HCT116 (cell line): ENCODE results near the gene MROH7. TPM values are rescaled to one million over a fixed set of nuclear protein-coding genes. Genes with fewer than 3 reads are reported as not detected.

Experiments
- ATAC-seq: fragments of 200-7000 bp; cut with Tn5 transposase; 2 replicates; pipeline ENCODE4 v1.9.1; 2020; ENCODE audit warnings: mild to moderate bottlenecking, moderate library complexity
- BruUV-seq: library from RNA; stranded (reverse); fragments of 400-500 nt; replicated peaks from 2 replicates; lab custom pipeline; 2021; lab: Mats Ljungman, UMichigan
- CTCF ChIA-PET: fragments of 300-600 bp; sonication (Branson Sonifier 250); formaldehyde crosslinking; loops from one replicate; lab custom pipeline; 2021; ENCODE audit warnings: antibody characterized with exemption; lab: Charles Lee
- POLR2A ChIA-PET: fragments of 300-600, 350-600 bp; sonication (Branson Sonifier 250); formaldehyde crosslinking; loops from one replicate; lab custom pipeline; 2021; ENCODE audit warnings: antibody characterized with exemption; lab: Charles Lee
- RAD21 ChIA-PET, 2 experiments: fragments of 300-600 bp; sonication (Branson Sonifier 250); formaldehyde crosslinking; loops; one replicate each; lab custom pipeline; 2023; ENCODE audit warnings: low total read pairs in 2 of 2; ENCODE audit not compliant: uncharacterized antibody in 2 of 2, unreplicated experiment in 2 of 2, low non-redundant PET in 1 of 2; lab: Charles Lee
- DNase-seq: peaks from one replicate; pipeline ENCODE4 v3.0.0-alpha.2; 2010; ENCODE audit warnings: low read depth, low spot score
- H2AFZ ChIP-seq: fragments of 200-600 bp; shearing (Covaris generic), sonication (generic); 2 replicates; pipeline ENCODE4 v1.6.1; 2017; ENCODE audit warnings: low read depth, mixed run types, mixed read lengths, antibody characterized with exemption, low read length; ENCODE audit not compliant: poor library complexity, severe bottlenecking
- H3K27ac ChIP-seq: 2 replicates; pipeline ENCODE4 v1.5.1; 2012; ENCODE audit warnings: low read depth, low read length
- H3K27me3 ChIP-seq: fragments of 200-600 bp; sonication (generic); 2 replicates; pipeline ENCODE4 v1.6.1; 2016; ENCODE audit warnings: mixed run types, low read length, mixed read lengths; ENCODE audit not compliant: insufficient read depth
- H3K36me3 ChIP-seq, 2 experiments: fragments of 200-500 bp in 1 of 2; fragments of 200-600 bp in 1 of 2; sonication (Bioruptor generic) in 1 of 2; sonication (generic) in 1 of 2; 2 replicates each; pipeline versions ENCODE4 v1.5.1 to v1.6.1; 2014 to 2016; ENCODE audit warnings: low read length in 2 of 2, inconsistent platforms in 1 of 2, mixed read lengths in 1 of 2, mixed run types in 1 of 2; ENCODE audit not compliant: insufficient read depth in 2 of 2, control insufficient read depth in 1 of 2
- H3K4me1 ChIP-seq, 2 experiments: fragments of 200-600 bp in 1 of 2; sonication (generic) in 1 of 2; 2 replicates each; pipeline versions ENCODE4 v1.5.1 to v1.6.1; 2012 to 2017; ENCODE audit warnings: low read length in 2 of 2, inconsistent platforms in 1 of 2, mild to moderate bottlenecking in 1 of 2, mixed read lengths in 1 of 2, mixed run types in 1 of 2, moderate library complexity in 1 of 2; ENCODE audit not compliant: insufficient read depth in 2 of 2, control insufficient read depth in 1 of 2
- H3K4me2 ChIP-seq: fragments of 200-600 bp; sonication (generic); 2 replicates; pipeline ENCODE4 v1.6.1; 2017; ENCODE audit warnings: mixed run types, low read length, mixed read lengths
- H3K4me3 ChIP-seq, 2 experiments: fragments of 200-600 bp in 1 of 2; sonication (generic) in 1 of 2; replicated peaks in 1 of 2; 2 replicates each; pipeline ENCODE4 v1.5.1; 2011 to 2016; ENCODE audit warnings: low read length in 2 of 2, control low read depth in 1 of 2, low read depth in 1 of 2, mild to moderate bottlenecking in 1 of 2, mixed read lengths in 1 of 2, mixed run types in 1 of 2
- H3K79me2 ChIP-seq: fragments of 200-600 bp; sonication (generic); 2 replicates; pipeline ENCODE4 v1.6.1; 2017; ENCODE audit warnings: mild to moderate bottlenecking, mixed run types, low read length, moderate library complexity, mixed read lengths; ENCODE audit not compliant: insufficient read depth
- H3K9ac ChIP-seq: fragments of 200-600 bp; sonication (generic); 2 replicates; pipeline ENCODE4 v1.6.1; 2016; ENCODE audit warnings: low read length, mixed read lengths
- H3K9me2 ChIP-seq: fragments of 200-600 bp; sonication (generic), shearing (Covaris generic); 2 replicates; pipeline ENCODE4 v1.6.1; 2017; ENCODE audit warnings: mixed run types, mild to moderate bottlenecking, moderate library complexity; ENCODE audit not compliant: insufficient read depth
- H3K9me3 ChIP-seq, 2 experiments: fragments of 200-500 bp in 1 of 2; fragments of 200-600 bp in 1 of 2; sonication (Bioruptor generic) in 1 of 2; sonication (generic) in 1 of 2; 2 replicates each; pipeline ENCODE4 v1.6.1; 2014 to 2017; ENCODE audit warnings: low read length in 2 of 2, mixed read lengths in 2 of 2, inconsistent platforms in 1 of 2, low read depth in 1 of 2, mild to moderate bottlenecking in 1 of 2, mixed run types in 1 of 2, moderate library complexity in 1 of 2; ENCODE audit not compliant: control insufficient read depth in 1 of 2, insufficient read depth in 1 of 2
- H4K20me1 ChIP-seq: fragments of 200-600 bp; sonication (generic), shearing (Covaris generic); 2 replicates; pipeline ENCODE4 v1.6.1; 2017; ENCODE audit warnings: mixed run types, mild to moderate bottlenecking, moderate library complexity; ENCODE audit not compliant: insufficient read depth
- CBX3 ChIP-seq: IDR thresholded peaks from 2 replicates; pipeline ENCODE4 v1.6.1; 2012; ENCODE audit warnings: low read depth
- EGR1 ChIP-seq: IDR thresholded peaks from 2 replicates; pipeline ENCODE4 v1.6.1; 2012; ENCODE audit warnings: low read depth
- ELF1 ChIP-seq: IDR thresholded peaks from 2 replicates; pipeline ENCODE4 v1.6.1; 2012; ENCODE audit warnings: low read depth, borderline replicate concordance
- EZH2 ChIP-seq: fragments of 200-600 bp; sonication (generic); IDR thresholded peaks from 2 replicates; pipeline ENCODE4 v1.6.1; 2017; ENCODE audit warnings: antibody characterized with exemption, mixed run types
- EZH2phosphoT487 ChIP-seq: fragments of 200-600 bp; IDR thresholded peaks from 2 replicates; pipeline ENCODE4 v1.6.1; 2018; ENCODE audit warnings: antibody characterized with exemption, borderline replicate concordance
- FOSL1 ChIP-seq: IDR thresholded peaks from 2 replicates; pipeline ENCODE4 v1.6.1; 2012; ENCODE audit warnings: low read depth
- JUND ChIP-seq: IDR thresholded peaks from 2 replicates; pipeline ENCODE4 v1.6.1; 2012
- POLR2AphosphoS5 ChIP-seq: IDR thresholded peaks from 2 replicates; pipeline ENCODE4 v1.6.1; 2011; ENCODE audit warnings: mild to moderate bottlenecking, low read depth, low read length, moderate library complexity
- RAD21 ChIP-seq: IDR thresholded peaks from 2 replicates; pipeline ENCODE4 v1.6.1; 2012; ENCODE audit warnings: low read depth, mild to moderate bottlenecking
- REST ChIP-seq: IDR thresholded peaks from 2 replicates; pipeline ENCODE4 v1.6.1; 2012; ENCODE audit warnings: low read depth
- SIN3A ChIP-seq: IDR thresholded peaks from 2 replicates; pipeline ENCODE4 v1.6.1; 2012; ENCODE audit warnings: low read depth
- SP1 ChIP-seq: IDR thresholded peaks from 2 replicates; pipeline ENCODE4 v1.6.1; 2012; ENCODE audit warnings: low read depth
- SRF ChIP-seq: IDR thresholded peaks from 2 replicates; pipeline ENCODE4 v1.6.1; 2012; ENCODE audit warnings: low read depth
- TCF7L2 ChIP-seq: IDR thresholded peaks from 2 replicates; pipeline ENCODE4 v1.7.0; 2011; ENCODE audit warnings: borderline replicate concordance, inconsistent platforms; ENCODE audit not compliant: insufficient read depth, insufficient read length; ENCODE audit errors: extremely low read depth
- ZBTB33 ChIP-seq: IDR thresholded peaks from 2 replicates; pipeline ENCODE4 v1.6.1; 2011; ENCODE audit warnings: mild to moderate bottlenecking, low read length, moderate library complexity; ENCODE audit not compliant: insufficient replicate concordance; ENCODE audit errors: extremely low read depth
- ZFX ChIP-seq: fragments of 450-650 bp; IDR thresholded peaks from 2 replicates; pipeline ENCODE4 v1.6.1; 2017
- ZNF274 ChIP-seq: fragments of 200-500 bp; sonication (Bioruptor generic); IDR thresholded peaks from 2 replicates; pipeline ENCODE4 v1.6.1; 2014; ENCODE audit warnings: mild to moderate bottlenecking, low read depth, low read length, inconsistent platforms
- intact Hi-C: fragments of 100-400 bp; cut with micrococcal nuclease; formaldehyde crosslinking; loops from 2 replicates; pipeline ENCODE4 v1.10.0; 2022
- total RNA-seq: library from RNA; stranded (reverse); gene quantifications from one replicate; pipeline ENCODE4 v1.2.1, GENCODE V29; 2021; ENCODE audit not compliant: unreplicated experiment
- TF ChIP-seq, protein P1 (sequence below), 3 experiments: fragments of 200-600 bp in 1 of 3; sonication (generic) in 1 of 3; IDR thresholded peaks in 2 of 3; conservative IDR thresholded peaks in 1 of 3; 2 replicates each; pipeline ENCODE4 v1.5.1; 2012 to 2017; ENCODE audit warnings: low read depth in 2 of 3, low read length in 2 of 3, antibody characterized with exemption in 1 of 3, borderline replicate concordance in 1 of 3, control low read depth in 1 of 3, mild to moderate bottlenecking in 1 of 3, mixed read lengths in 1 of 3, mixed run types in 1 of 3, moderate library complexity in 1 of 3; ENCODE audit not compliant: insufficient read depth in 1 of 3
- TF ChIP-seq, protein P2 (sequence below): IDR thresholded peaks from 2 replicates; pipeline ENCODE4 v1.6.1; 2012
- TF ChIP-seq, protein P3 (sequence below): IDR thresholded peaks from 2 replicates; pipeline ENCODE4 v1.6.1; 2012

The MROH7 gene
- total RNA-seq, 1 experiment from 2014 or later, result 1.1 TPM

DNA sequence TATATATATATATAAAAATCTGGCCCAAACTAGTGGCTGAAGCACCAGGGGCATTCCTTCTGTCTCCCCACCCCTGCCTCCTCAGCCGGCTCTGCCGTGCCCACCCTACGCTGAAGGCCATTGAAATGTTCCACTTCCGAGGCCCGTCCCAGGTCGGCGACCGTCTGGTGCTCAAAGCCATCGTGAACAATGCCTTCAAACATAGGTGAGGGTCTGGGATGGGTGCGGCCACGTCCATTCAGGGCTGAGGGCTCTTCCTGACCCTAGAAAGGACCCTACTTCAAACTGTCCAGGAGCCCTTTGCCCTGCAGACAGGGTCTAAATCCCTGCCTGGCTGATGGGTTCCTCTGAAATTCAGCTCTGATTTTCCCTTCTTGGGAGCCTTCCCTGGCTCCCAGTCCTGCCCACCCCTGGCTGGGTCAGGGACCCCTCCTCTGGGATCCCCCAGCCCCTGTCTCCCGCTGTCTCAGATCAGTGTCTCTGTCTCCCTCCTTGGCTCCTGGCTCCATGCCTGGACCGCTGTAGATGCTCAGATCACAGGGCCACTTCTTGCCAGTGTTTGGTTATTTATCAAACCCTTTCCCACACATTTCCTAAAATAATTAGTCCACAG is 42.3 kb upstream of the MROH7 start:
- RAD21 ChIA-PET, result no interaction called here
- intact Hi-C loops, result no loop called here
- Histone ChIP-seq H3K27me3 (no peaks in the 10 kb centered on the region), H3K27ac (no peak overlapping the region), H3K9me2 (no peaks in the 10 kb centered on the region), H3K36me3 (peaks cover 3 to 11% of the 10 kb centered on the region in 2 experiments; a peak in 3 of 4 replicates), H2AFZ (no peak overlapping the region), H3K79me2 (no peaks in the 10 kb centered on the region), H3K4me3 (no peak overlapping the region), H3K9ac (no peak overlapping the region), H3K9me3 (no peaks in the 10 kb centered on the region), H4K20me1 (no peaks in the 10 kb centered on the region), H3K4me1 (no peaks in the 10 kb centered on the region), H3K4me2 (no peak overlapping the region)
- CTCF ChIA-PET, result no interaction called here
- BruUV-seq, result no TSS peak
- TF ChIP-seq POLR2AphosphoS5 (no peak), ELF1 (no peak), ZFX (no peak), ZBTB33 (no peak), TCF7L2 (no peak), EGR1 (no peak), FOSL1 (no peak), ZNF274 (no peak), REST (no peak), SRF (no peak), EZH2phosphoT487 (no peak), CBX3 (no peak), SP1 (no peak), EZH2 (no peak), JUND (no peak), RAD21 (no peak), SIN3A (no peak)
- TF ChIP-seq, protein P1, sequence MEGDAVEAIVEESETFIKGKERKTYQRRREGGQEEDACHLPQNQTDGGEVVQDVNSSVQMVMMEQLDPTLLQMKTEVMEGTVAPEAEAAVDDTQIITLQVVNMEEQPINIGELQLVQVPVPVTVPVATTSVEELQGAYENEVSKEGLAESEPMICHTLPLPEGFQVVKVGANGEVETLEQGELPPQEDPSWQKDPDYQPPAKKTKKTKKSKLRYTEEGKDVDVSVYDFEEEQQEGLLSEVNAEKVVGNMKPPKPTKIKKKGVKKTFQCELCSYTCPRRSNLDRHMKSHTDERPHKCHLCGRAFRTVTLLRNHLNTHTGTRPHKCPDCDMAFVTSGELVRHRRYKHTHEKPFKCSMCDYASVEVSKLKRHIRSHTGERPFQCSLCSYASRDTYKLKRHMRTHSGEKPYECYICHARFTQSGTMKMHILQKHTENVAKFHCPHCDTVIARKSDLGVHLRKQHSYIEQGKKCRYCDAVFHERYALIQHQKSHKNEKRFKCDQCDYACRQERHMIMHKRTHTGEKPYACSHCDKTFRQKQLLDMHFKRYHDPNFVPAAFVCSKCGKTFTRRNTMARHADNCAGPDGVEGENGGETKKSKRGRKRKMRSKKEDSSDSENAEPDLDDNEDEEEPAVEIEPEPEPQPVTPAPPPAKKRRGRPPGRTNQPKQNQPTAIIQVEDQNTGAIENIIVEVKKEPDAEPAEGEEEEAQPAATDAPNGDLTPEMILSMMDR (IDR thresholded peaks at IDR 0.05 in 2 of 3, conservative IDR thresholded peaks at IDR 0.05 in 1 of 3; ENCODE audit: borderline replicate concordance in 1 of 3, insufficient read depth in 1 of 3, low read depth in 2 of 3, low read length in 2 of 3), result no peak
- TF ChIP-seq, protein P2, sequence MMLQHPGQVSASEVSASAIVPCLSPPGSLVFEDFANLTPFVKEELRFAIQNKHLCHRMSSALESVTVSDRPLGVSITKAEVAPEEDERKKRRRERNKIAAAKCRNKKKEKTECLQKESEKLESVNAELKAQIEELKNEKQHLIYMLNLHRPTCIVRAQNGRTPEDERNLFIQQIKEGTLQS, result no peak
- TF ChIP-seq, protein P3, sequence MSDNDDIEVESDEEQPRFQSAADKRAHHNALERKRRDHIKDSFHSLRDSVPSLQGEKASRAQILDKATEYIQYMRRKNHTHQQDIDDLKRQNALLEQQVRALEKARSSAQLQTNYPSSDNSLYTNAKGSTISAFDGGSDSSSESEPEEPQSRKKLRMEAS, result no peak
- POLR2A ChIA-PET, result no interaction called here
- ATAC-seq (no peak), DNase-seq (no peak)
